Activated T-helper 17 cell treated with anti-CD3 and anti-CD28 coated beads, Interleukin-2, amount 50 U/mL, for 72 hours (primary cell): Measurements from ENCODE around the gene RALGAPA2. TPM values are rescaled to one million over a fixed set of nuclear protein-coding genes. Genes with fewer than 3 reads are reported as not detected.
A peak's percentile ranks its signal among the peaks of the same experiment; 100 is the strongest.

Experiments
- ATAC-seq: fragments of 150-1000 bp; cut with Tn5 transposase; replicated peaks from 2 replicates; pipeline ENCODE4 v1.10.0; 2021; ENCODE audit warnings: mild to moderate bottlenecking, moderate library complexity
- H3K27ac Mint-ChIP-seq: one replicate; pipeline ENCODE4 v1.8.0; 2022; ENCODE audit warnings: mixed read lengths
- H3K27me3 Mint-ChIP-seq: one replicate; pipeline ENCODE4 v1.8.0; 2022; ENCODE audit warnings: mixed read lengths
- H3K36me3 Mint-ChIP-seq: one replicate; pipeline ENCODE4 v1.8.0; 2022; ENCODE audit warnings: low read depth, mild to moderate bottlenecking, mixed read lengths
- H3K4me1 Mint-ChIP-seq: one replicate; pipeline ENCODE4 v1.8.0; 2022; ENCODE audit warnings: mixed read lengths
- H3K4me3 Mint-ChIP-seq: one replicate; pipeline ENCODE4 v1.8.0; 2022; ENCODE audit warnings: mild to moderate bottlenecking, mixed read lengths
- H3K9me3 Mint-ChIP-seq: one replicate; pipeline ENCODE4 v1.8.0; 2022; ENCODE audit warnings: mixed read lengths
- total RNA-seq, 2 donors: library from RNA; stranded (reverse); gene quantifications; one replicate each; pipeline ENCODE4 v1.2.3, GENCODE V29; 2022

RALGAPA2 gene
- total RNA-seq, 2 donors from 2014 or later = 19.2 to 23.2 TPM

- Mint-ChIP-seq H3K4me3 (peak overlapping the region; percentile 71), H3K36me3 (peaks cover 46% of the 10 kb centered on the region), H3K27me3 (no peaks in the 10 kb centered on the region), H3K27ac (peak overlapping the region; percentile 95), H3K4me1 (peaks cover 28% of the 10 kb centered on the region), H3K9me3 (no peaks in the 10 kb centered on the region)
- ATAC-seq = no peak
These were observed 300.6 kb downstream of the RALGAPA2 start for GRCh38 chr20:20411836-20412235.

- ATAC-seq = no peak
These were observed 301.0 kb downstream of the RALGAPA2 start for GRCh38 chr20:20411402-20411801.

GRCh38 chr20:20410678-20411077 lies 301.8 kb downstream of the RALGAPA2 start:
- Mint-ChIP-seq H3K4me3 (peak overlapping the region; percentile 71), H3K27ac (peak overlapping the region; percentile 95)

More at GRCh38 chr20:20411402-20411801, 301.0 kb downstream of the RALGAPA2 start:
- Mint-ChIP-seq H3K4me3 (peak overlapping the region; percentile 71), H3K9me3 (no peaks in the 10 kb centered on the region), H3K4me1 (peaks cover 28% of the 10 kb centered on the region), H3K27me3 (no peaks in the 10 kb centered on the region), H3K27ac (peak overlapping the region; percentile 95), H3K36me3 (peaks cover 47% of the 10 kb centered on the region)

GRCh38 chr20:20409331-20409730 lies 303.1 kb downstream of the RALGAPA2 start:
- H3K36me3 Mint-ChIP-seq = peaks cover 56% of the 10 kb centered on the region
- H3K4me1 Mint-ChIP-seq = peaks cover 25% of the 10 kb centered on the region
- H3K9me3 Mint-ChIP-seq = no peaks in the 10 kb centered on the region
- H3K27ac Mint-ChIP-seq = no peak overlapping the region
- no peak for ATAC-seq
- peak overlapping the region; percentile 71 for H3K4me3 Mint-ChIP-seq
- no peaks in the 10 kb centered on the region for H3K27me3 Mint-ChIP-seq

More at GRCh38 chr20:20410678-20411077, 301.8 kb downstream of the RALGAPA2 start:
- Mint-ChIP-seq H3K9me3 (no peaks in the 10 kb centered on the region), H3K36me3 (peaks cover 54% of the 10 kb centered on the region), H3K27me3 (no peaks in the 10 kb centered on the region), H3K4me1 (peaks cover 28% of the 10 kb centered on the region)
- no peak for ATAC-seq

GRCh38 chr20:20407891-20408805 lies 304.3 kb downstream of the RALGAPA2 start:
- no peak for ATAC-seq
- peaks cover 56% of the 10 kb centered on the region for H3K36me3 Mint-ChIP-seq
- peaks cover 22% of the 10 kb centered on the region for H3K4me1 Mint-ChIP-seq
- H3K9me3 Mint-ChIP-seq = no peaks in the 10 kb centered on the region
- H3K27me3 Mint-ChIP-seq = no peaks in the 10 kb centered on the region
- peak overlapping the region; percentile 41 for H3K27ac Mint-ChIP-seq
- H3K4me3 Mint-ChIP-seq = no peak overlapping the region

GRCh38 chr20:20406306-20406705 lies 306.1 kb downstream of the RALGAPA2 start:
- Mint-ChIP-seq H3K27ac (peak overlapping the region; percentile 81), H3K36me3 (peaks cover 38% of the 10 kb centered on the region), H3K4me1 (peaks cover 4% of the 10 kb centered on the region), H3K9me3 (no peaks in the 10 kb centered on the region), H3K4me3 (no peak overlapping the region), H3K27me3 (no peaks in the 10 kb centered on the region)
- ATAC-seq = no peak

GRCh38 chr20:20405623-20406022 lies 306.8 kb downstream of the RALGAPA2 start:
- no peak for ATAC-seq
- Mint-ChIP-seq H3K4me3 (no peak overlapping the region), H3K4me1 (peaks cover 3% of the 10 kb centered on the region), H3K36me3 (peaks cover 31% of the 10 kb centered on the region), H3K9me3 (no peaks in the 10 kb centered on the region), H3K27me3 (no peaks in the 10 kb centered on the region), H3K27ac (peak overlapping the region; percentile 81)

- Mint-ChIP-seq H3K9me3 (no peaks in the 10 kb centered on the region), H3K4me1 (peaks cover 3% of the 10 kb centered on the region), H3K4me3 (peak overlapping the region; percentile 25), H3K27ac (peak overlapping the region; percentile 81), H3K27me3 (no peaks in the 10 kb centered on the region), H3K36me3 (peaks cover 28% of the 10 kb centered on the region)
- ATAC-seq = peak; percentile 52
These were observed 307.8 kb downstream of the RALGAPA2 start for GRCh38 chr20:20404633-20405032.

GRCh38 chr20:20401991-20402390 lies 310.5 kb downstream of the RALGAPA2 start:
- peaks cover 3% of the 10 kb centered on the region for H3K4me1 Mint-ChIP-seq
- peaks cover 20% of the 10 kb centered on the region for H3K36me3 Mint-ChIP-seq
- H3K4me3 Mint-ChIP-seq = no peak overlapping the region
- no peaks in the 10 kb centered on the region for H3K27me3 Mint-ChIP-seq
- no peak for ATAC-seq
- H3K9me3 Mint-ChIP-seq = no peaks in the 10 kb centered on the region
- H3K27ac Mint-ChIP-seq = no peak overlapping the region

- H3K4me3 Mint-ChIP-seq = no peak overlapping the region
- peak overlapping the region; percentile 66 for H3K27ac Mint-ChIP-seq
- H3K36me3 Mint-ChIP-seq = peaks cover 8% of the 10 kb centered on the region
- no peaks in the 10 kb centered on the region for H3K27me3 Mint-ChIP-seq
- no peak for ATAC-seq
- H3K4me1 Mint-ChIP-seq = no peaks in the 10 kb centered on the region
- no peaks in the 10 kb centered on the region for H3K9me3 Mint-ChIP-seq
These were observed 312.6 kb downstream of the RALGAPA2 start for GRCh38 chr20:20399531-20400500.

GRCh38 chr20:20398123-20398522 lies 314.3 kb downstream of the RALGAPA2 start:
- H3K4me1 Mint-ChIP-seq = no peaks in the 10 kb centered on the region
- no peaks in the 10 kb centered on the region for H3K9me3 Mint-ChIP-seq
- H3K36me3 Mint-ChIP-seq = peaks cover 24% of the 10 kb centered on the region
- H3K27me3 Mint-ChIP-seq = no peaks in the 10 kb centered on the region
- H3K4me3 Mint-ChIP-seq = no peak overlapping the region
- H3K27ac Mint-ChIP-seq = no peak overlapping the region
- ATAC-seq = no peak

- Mint-ChIP-seq H3K9me3 (no peaks in the 10 kb centered on the region), H3K27ac (no peak overlapping the region), H3K4me1 (no peaks in the 10 kb centered on the region), H3K36me3 (peaks cover 38% of the 10 kb centered on the region), H3K27me3 (no peaks in the 10 kb centered on the region), H3K4me3 (no peak overlapping the region)
- ATAC-seq = no peak
These were observed 315.6 kb downstream of the RALGAPA2 start for GRCh38 chr20:20396794-20397193.

- H3K4me3 Mint-ChIP-seq = no peak overlapping the region
- ATAC-seq = no peak
- H3K27ac Mint-ChIP-seq = no peak overlapping the region
- H3K36me3 Mint-ChIP-seq = peaks cover 42% of the 10 kb centered on the region
- no peaks in the 10 kb centered on the region for H3K9me3 Mint-ChIP-seq
- no peaks in the 10 kb centered on the region for H3K27me3 Mint-ChIP-seq
- H3K4me1 Mint-ChIP-seq = no peaks in the 10 kb centered on the region
These were observed 316.4 kb downstream of the RALGAPA2 start for GRCh38 chr20:20395903-20396568.

- Mint-ChIP-seq H3K27me3 (no peaks in the 10 kb centered on the region), H3K27ac (no peak overlapping the region), H3K36me3 (peaks cover 40% of the 10 kb centered on the region), H3K9me3 (no peaks in the 10 kb centered on the region), H3K4me3 (no peak overlapping the region), H3K4me1 (no peaks in the 10 kb centered on the region)
- no peak for ATAC-seq
These were observed 317.4 kb downstream of the RALGAPA2 start for GRCh38 chr20:20395087-20395486.
